IMR-90 (cell line): Measurements from ENCODE around the gene PLEKHJ1. TPM values are rescaled to one million over a fixed set of nuclear protein-coding genes. Genes with fewer than 3 reads are reported as not detected.

ENCODE experiments used
- ATAC-seq: fragments of 200-7000 bp; cut with Tn5 transposase; 2 replicates; pipeline ENCODE4 v1.9.1; 2020; ENCODE audit warnings: low read depth, mild to moderate bottlenecking, moderate library complexity
- BruUV-seq: library from RNA; stranded (reverse); fragments of 400-500 nt; replicated peaks from 2 replicates; lab custom pipeline; 2021; lab: Mats Ljungman, UMichigan
- CTCF ChIA-PET: fragments of 300-600 bp; formaldehyde crosslinking; extraction: SDS; loops from one replicate; lab custom pipeline; 2021; ENCODE audit warnings: antibody characterized with exemption; lab: Yijun Ruan, JAX
- POLR2A ChIA-PET: fragments of 300-600 bp; sonication (Branson Sonifier 250); formaldehyde crosslinking; loops from one replicate; lab custom pipeline; 2022; ENCODE audit warnings: antibody characterized with exemption; ENCODE audit not compliant: unreplicated experiment; lab: Charles Lee
- DNase-seq: peaks from one replicate; pipeline ENCODE4 v3.0.0; 2013
- H2AFZ ChIP-seq: replicated peaks from 2 replicates; pipeline ENCODE3; 2013; ENCODE audit warnings: low read length, mild to moderate bottlenecking; ENCODE audit not compliant: poor library complexity
- H2AK5ac ChIP-seq: 2 replicates; pipeline ENCODE4 v1.6.1; 2013; ENCODE audit warnings: low read depth, low read length, inconsistent platforms
- H2AK9ac ChIP-seq: replicated peaks from 2 replicates; pipeline ENCODE3; 2013; ENCODE audit warnings: mild to moderate bottlenecking, low read depth, low read length, moderate library complexity; ENCODE audit not compliant: poor library complexity
- H2BK120ac ChIP-seq: 2 replicates; pipeline ENCODE4 v1.6.1; 2013; ENCODE audit warnings: low read depth, low read length, inconsistent platforms
- H2BK15ac ChIP-seq: 3 replicates; pipeline ENCODE4 v1.6.1; 2013; ENCODE audit warnings: low read depth, low read length, inconsistent platforms
- H2BK20ac ChIP-seq: 2 replicates; pipeline ENCODE4 v1.6.1; 2013; ENCODE audit warnings: low read depth, mild to moderate bottlenecking, inconsistent platforms, low read length, moderate library complexity
- H2BK5ac ChIP-seq: 2 replicates; pipeline ENCODE4 v1.6.1; 2013; ENCODE audit warnings: mild to moderate bottlenecking, low read depth, low read length, inconsistent platforms; ENCODE audit not compliant: poor library complexity, severe bottlenecking
- H3K14ac ChIP-seq: replicated peaks from 2 replicates; pipeline ENCODE4 v1.6.1; 2013; ENCODE audit warnings: low read depth, low read length, inconsistent platforms
- H3K18ac ChIP-seq: 2 replicates; pipeline ENCODE4 v1.6.1; 2013; ENCODE audit warnings: low read depth, low read length, control low read depth
- H3K23ac ChIP-seq: 2 replicates; pipeline ENCODE4 v1.6.1; 2013; ENCODE audit warnings: low read depth, low read length, inconsistent platforms
- H3K27ac ChIP-seq: 2 replicates; pipeline ENCODE4 v1.5.1; 2013; ENCODE audit warnings: mild to moderate bottlenecking, control low read depth, low read length; ENCODE audit not compliant: insufficient read depth
- H3K27me3 ChIP-seq: 2 replicates; pipeline ENCODE4 v1.6.1; 2013; ENCODE audit warnings: low read length; ENCODE audit not compliant: control insufficient read depth, insufficient read depth
- H3K36me3 ChIP-seq: 2 replicates; pipeline ENCODE4 v1.6.1; 2013; ENCODE audit warnings: low read length, mixed read lengths; ENCODE audit not compliant: control insufficient read depth, insufficient read depth
- H3K4ac ChIP-seq: 2 replicates; pipeline ENCODE4 v1.6.1; 2013; ENCODE audit warnings: low read depth, low read length, inconsistent platforms
- H3K4me1 ChIP-seq: 2 replicates; pipeline ENCODE4 v1.6.1; 2013; ENCODE audit warnings: low read length, mixed read lengths; ENCODE audit not compliant: control insufficient read depth, insufficient read depth
- H3K4me2 ChIP-seq: 2 replicates; pipeline ENCODE4 v1.6.1; 2013; ENCODE audit warnings: low read depth, mild to moderate bottlenecking, control low read depth, low read length, moderate library complexity
- H3K4me3 ChIP-seq: 2 replicates; pipeline ENCODE4 v1.5.1; 2013; ENCODE audit warnings: low read depth, mild to moderate bottlenecking, control low read depth, low read length, moderate library complexity; ENCODE audit not compliant: insufficient read depth
- H3K56ac ChIP-seq: 2 replicates; pipeline ENCODE4 v1.6.1; 2013; ENCODE audit warnings: low read length, inconsistent platforms; ENCODE audit not compliant: insufficient read depth; ENCODE audit errors: extremely low read depth
- H3K79me1 ChIP-seq, 2 experiments: 2 replicates each; pipeline ENCODE4 v1.6.1; 2013; ENCODE audit warnings: low read length in 2 of 2, inconsistent platforms in 1 of 2, low read depth in 1 of 2
- H3K9ac ChIP-seq: 2 replicates; pipeline ENCODE4 v1.6.1; 2013; ENCODE audit warnings: low read depth, low read length, control low read depth
- H3K9me1 ChIP-seq: 2 replicates; pipeline ENCODE4 v1.6.1; 2013; ENCODE audit warnings: low read length, inconsistent platforms; ENCODE audit not compliant: insufficient read depth
- H3K9me3 ChIP-seq: 2 replicates; pipeline ENCODE4 v1.6.1; 2013; ENCODE audit warnings: low read length; ENCODE audit not compliant: control insufficient read depth, insufficient read depth
- H4K20me1 ChIP-seq: 2 replicates; pipeline ENCODE4 v1.6.1; 2013; ENCODE audit warnings: low read length, inconsistent platforms; ENCODE audit not compliant: insufficient read depth
- H4K5ac ChIP-seq: 2 replicates; pipeline ENCODE4 v1.6.1; 2013; ENCODE audit warnings: mild to moderate bottlenecking, low read depth, low read length, control low read depth
- H4K8ac ChIP-seq, 2 experiments: 2 replicates each; pipeline ENCODE4 v1.6.1; 2013; ENCODE audit warnings: low read depth in 2 of 2, low read length in 2 of 2, control low read depth in 1 of 2, inconsistent platforms in 1 of 2
- H4K91ac ChIP-seq: 2 replicates; pipeline ENCODE4 v1.6.1; 2013; ENCODE audit warnings: low read depth, low read length, inconsistent platforms; ENCODE audit not compliant: insufficient read depth
- BHLHE40 ChIP-seq: fragments of 150-350 bp; IDR thresholded peaks from 2 replicates; pipeline ENCODE4 v1.6.1; 2016; ENCODE audit warnings: mild to moderate bottlenecking, low read depth, low read length
- CEBPB ChIP-seq: IDR thresholded peaks from 2 replicates; pipeline ENCODE4 v1.6.1; 2012; ENCODE audit warnings: low read depth, low read length, improper control_type of control experiment
- CHD1 ChIP-seq: IDR thresholded peaks from 2 replicates; pipeline ENCODE4 v1.6.1; 2012; ENCODE audit warnings: low read depth, low read length, improper control_type of control experiment
- ELK1 ChIP-seq: fragments of 150-350 bp; IDR thresholded peaks from 2 replicates; pipeline ENCODE4 v1.6.1; 2016; ENCODE audit warnings: low read depth, mild to moderate bottlenecking, low read length, moderate library complexity, borderline replicate concordance
- FOS ChIP-seq: fragments of 150-350 bp; IDR thresholded peaks from 2 replicates; pipeline ENCODE4 v1.6.1; 2016; ENCODE audit warnings: low read depth, low read length
- MAFK ChIP-seq: IDR thresholded peaks from 2 replicates; pipeline ENCODE4 v1.6.1; 2012; ENCODE audit warnings: low read depth, low read length, improper control_type of control experiment
- MAZ ChIP-seq: IDR thresholded peaks from 2 replicates; pipeline ENCODE4 v1.6.1; 2012; ENCODE audit warnings: low read depth, mild to moderate bottlenecking, low read length, improper control_type of control experiment, moderate library complexity, borderline replicate concordance
- MXI1 ChIP-seq: IDR thresholded peaks from 2 replicates; pipeline ENCODE4 v1.6.1; 2012; ENCODE audit warnings: low read depth, mild to moderate bottlenecking, low read length, moderate library complexity, borderline replicate concordance
- POLR2A ChIP-seq: IDR thresholded peaks from 2 replicates; pipeline ENCODE4 v1.6.1; 2012; ENCODE audit warnings: mild to moderate bottlenecking, low read depth, low read length
- RAD21 ChIP-seq: IDR thresholded peaks from 2 replicates; pipeline ENCODE4 v1.6.1; 2012; ENCODE audit warnings: low read length, improper control_type of control experiment
- WGBS, 2 experiments: methylation state at CpG; one replicate each; pipeline versions ENCODE4 v1.1.5 to v1.1.7; 2013; ENCODE audit warnings: missing lambda C conversion rate in 2 of 2; ENCODE audit not compliant: insufficient read length in 1 of 2; ENCODE audit errors: extremely low coverage in 2 of 2; 5-methylcytosine and 5-hydroxymethylcytosine counted together
- dilution Hi-C: fragments of 300-500 bp; cut with HindIII; formaldehyde crosslinking; loops from one replicate; pipeline ENCODE4 v1.14.3; 2018; ENCODE audit warnings: low sequenced_read_pairs; ENCODE audit not compliant: unreplicated experiment
- in situ Hi-C: fragments of 300-500 bp; cut with MboI; formaldehyde crosslinking; loops from 3 replicates; pipeline ENCODE4 v1.14.3; 2019; ENCODE audit warnings: low sequenced_read_pairs, inconsistent platforms, mixed read lengths
- intact Hi-C: fragments of 100-400 bp; cut with micrococcal nuclease; formaldehyde crosslinking; loops from 2 replicates; pipeline ENCODE4 v1.10.0; 2022
- polyA plus RNA-seq, 3 experiments: library from polyadenylated mRNA; depleted of rRNA; stranded (reverse); fragments of >200 nt; gene quantifications; 2 replicates each; pipeline ENCODE4 v1.2.3, GENCODE V29; 2012; ENCODE audit warnings: low replicate concordance in 1 of 3
- total RNA-seq: library from RNA; depleted of rRNA; stranded (reverse); fragments of >200 nt; gene quantifications from 2 replicates; pipeline ENCODE4 v1.2.3, GENCODE V29; 2012

The PLEKHJ1 gene
- total and polyA plus RNA-seq, 2 of the 4 experiments (the other 2 are of a cell fraction): 31.7 to 62.8 TPM

GRCh38 chr19:2212861-2213711 lies 23.0 kb downstream of the PLEKHJ1 start:
- Histone ChIP-seq H3K4me3 (no peak overlapping the region), H4K91ac (no peak overlapping the region), H2BK120ac (no peak overlapping the region), H3K14ac (no peak overlapping the region), H3K27ac (no peak overlapping the region), H3K56ac (no peak overlapping the region), H3K9me3 (no peaks in the 10 kb centered on the region), H3K36me3 (peaks cover 66% of the 10 kb centered on the region), H2AK5ac (no peak overlapping the region), H3K4me2 (no peak overlapping the region), H3K79me1 (peaks cover 13 to 55% of the 10 kb centered on the region in 2 experiments), H2AFZ (no peak overlapping the region), H3K4me1 (peaks cover 5% of the 10 kb centered on the region), H4K8ac (no peak overlapping the region), H2BK15ac (no peak overlapping the region), H2BK5ac (no peak overlapping the region), H4K20me1 (no peaks in the 10 kb centered on the region), H3K4ac (no peak overlapping the region), H2AK9ac (peak overlapping the region; percentile 10), H3K9ac (no peak overlapping the region), H2BK20ac (no peak overlapping the region), H3K9me1 (no peaks in the 10 kb centered on the region), H3K18ac (no peak overlapping the region), H3K23ac (no peak overlapping the region), H4K5ac (no peak overlapping the region), H3K27me3 (no peaks in the 10 kb centered on the region)
- no TSS peak for BruUV-seq
- ChIA-PET CTCF (interaction anchor here (0.6 kb wide), 1 partner anchor 179 kb away, joined by 3 read pairs; no protein-coding TSS in a partner anchor), POLR2A (no interaction called here)
- TF ChIP-seq POLR2A (no peak), RAD21 (no peak), MAZ (no peak), CHD1 (no peak), MXI1 (no peak), MAFK (no peak), ELK1 (no peak), CEBPB (no peak), BHLHE40 (no peak), FOS (no peak)
- dilution Hi-C loops: no loop called here
- no peak for DNase-seq
- intact Hi-C loops: no loop called here
- WGBS, 2 experiments: 94% methylated on average over 15 of the region's 21 CpGs; no CpG with 5 or more reads in 1 of the 2 experiments
- no peak for ATAC-seq
- in situ Hi-C loops: no loop called here
